ENCODE data around the gene COA1.
"Not testable (repeated sequence)": the region's sequence is repeated elsewhere in the genome, so short reads cannot be mapped to it uniquely, and the experiment has no call there.

Gene COA1

DNA sequence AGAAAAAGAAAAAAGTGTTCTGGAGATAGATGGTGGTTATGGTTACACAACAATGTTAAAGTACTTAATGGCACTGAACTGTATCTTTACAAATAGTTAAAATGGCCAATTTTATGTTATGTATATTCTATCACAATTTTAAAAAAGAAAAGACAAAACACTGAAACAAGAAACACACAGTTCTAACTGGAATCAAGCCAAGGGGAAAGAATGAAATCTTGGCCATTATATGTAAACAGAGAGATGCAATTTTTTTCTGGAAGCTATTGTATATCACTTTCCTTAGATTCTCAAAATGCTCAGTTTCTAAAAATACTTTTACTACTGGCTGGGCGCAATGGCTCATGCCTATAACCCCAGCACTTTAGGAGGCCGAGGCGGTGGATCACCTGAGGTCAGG lies 4.1 kb downstream of the COA1 start:
- TF ChIP-seq, protein P1, sequence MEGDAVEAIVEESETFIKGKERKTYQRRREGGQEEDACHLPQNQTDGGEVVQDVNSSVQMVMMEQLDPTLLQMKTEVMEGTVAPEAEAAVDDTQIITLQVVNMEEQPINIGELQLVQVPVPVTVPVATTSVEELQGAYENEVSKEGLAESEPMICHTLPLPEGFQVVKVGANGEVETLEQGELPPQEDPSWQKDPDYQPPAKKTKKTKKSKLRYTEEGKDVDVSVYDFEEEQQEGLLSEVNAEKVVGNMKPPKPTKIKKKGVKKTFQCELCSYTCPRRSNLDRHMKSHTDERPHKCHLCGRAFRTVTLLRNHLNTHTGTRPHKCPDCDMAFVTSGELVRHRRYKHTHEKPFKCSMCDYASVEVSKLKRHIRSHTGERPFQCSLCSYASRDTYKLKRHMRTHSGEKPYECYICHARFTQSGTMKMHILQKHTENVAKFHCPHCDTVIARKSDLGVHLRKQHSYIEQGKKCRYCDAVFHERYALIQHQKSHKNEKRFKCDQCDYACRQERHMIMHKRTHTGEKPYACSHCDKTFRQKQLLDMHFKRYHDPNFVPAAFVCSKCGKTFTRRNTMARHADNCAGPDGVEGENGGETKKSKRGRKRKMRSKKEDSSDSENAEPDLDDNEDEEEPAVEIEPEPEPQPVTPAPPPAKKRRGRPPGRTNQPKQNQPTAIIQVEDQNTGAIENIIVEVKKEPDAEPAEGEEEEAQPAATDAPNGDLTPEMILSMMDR (IDR thresholded peaks at IDR 0.05; ENCODE audit: low read depth, low read length) = no peak
- no peaks in the 10 kb centered on the region for H3K27me3 ChIP-seq (ENCODE audit: insufficient read depth, low read depth, severe bottlenecking)
- DNase-seq = no peak
- peaks cover 5% of the 10 kb centered on the region; the same call in 1 of the 2 replicates for H3K36me3 ChIP-seq
- H3K27ac ChIP-seq = no peak overlapping the region
- H3K9me3 ChIP-seq (ENCODE audit: severe bottlenecking) = no peaks in the 10 kb centered on the region
- H3K4me3 ChIP-seq (ENCODE audit: low read depth, low read length) = no peak overlapping the region

DNA sequence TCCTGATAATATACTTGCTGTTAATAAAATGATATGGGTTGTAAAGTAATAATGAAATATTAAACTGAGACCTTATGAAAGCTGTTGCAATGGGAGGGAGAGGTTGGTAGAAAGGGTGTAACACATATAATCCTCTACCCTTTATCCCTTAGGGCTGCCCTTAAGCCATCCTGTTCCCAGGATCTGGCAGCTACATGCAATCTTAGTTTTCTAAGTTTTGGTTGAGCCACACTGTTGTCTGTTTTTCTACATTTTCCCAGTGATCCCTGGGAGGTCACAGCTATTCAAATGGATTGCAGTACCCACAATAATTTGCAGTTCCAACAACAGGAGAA lies 6.3 kb downstream of the COA1 start:
- Histone ChIP-seq H3K9me3 (ENCODE audit: severe bottlenecking) (no peaks in the 10 kb centered on the region), H3K27ac (no peak overlapping the region), H3K36me3 (0 out of 2 replicates have a peak, but pooled peaks cover 3% of the 10 kb centered on the region), H3K27me3 (ENCODE audit: insufficient read depth, low read depth, severe bottlenecking) (no peaks in the 10 kb centered on the region), H3K4me3 (ENCODE audit: low read depth, low read length) (no peak overlapping the region)
- no peak for DNase-seq
- TF ChIP-seq, protein P1 (IDR thresholded peaks at IDR 0.05; ENCODE audit: low read depth, low read length) = no peak

DNA sequence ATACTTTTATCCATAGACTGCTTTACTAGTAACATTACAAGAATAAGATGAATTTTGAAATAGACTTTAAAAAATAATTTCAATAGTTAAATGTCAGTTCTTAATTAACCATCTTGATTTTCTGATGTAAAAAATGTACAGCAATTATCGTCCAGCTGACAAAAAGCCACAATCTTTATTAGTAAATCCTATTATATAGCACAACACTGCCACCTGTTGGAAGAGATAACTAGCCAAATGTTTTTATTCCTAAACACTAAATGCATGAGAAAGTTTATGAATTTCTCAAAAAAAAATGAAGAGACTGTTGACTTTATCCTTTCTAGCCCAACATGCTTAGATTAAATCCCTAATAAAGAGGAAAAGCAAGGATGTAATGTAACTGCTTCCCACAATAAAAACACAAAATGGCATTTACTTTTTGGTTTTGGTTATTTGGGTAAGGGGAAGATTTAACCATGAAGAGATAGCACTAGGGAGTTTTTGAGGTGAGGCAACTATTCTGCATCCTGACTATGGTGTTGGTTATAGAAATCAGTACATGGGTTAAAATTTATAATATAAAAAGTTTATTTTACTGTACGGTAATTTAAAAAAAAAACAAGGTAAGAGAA lies 8.0 kb downstream of the COA1 start:
- DNase-seq = no peak
- TF ChIP-seq, protein P1 (IDR thresholded peaks at IDR 0.05; ENCODE audit: low read depth, low read length) = 0 out of 2 replicates have a peak, but pooled peaks have one; percentile 18
- Histone ChIP-seq H3K36me3 (peaks cover 3% of the 10 kb centered on the region; the same call in 1 of the 2 replicates), H3K27me3 (ENCODE audit: insufficient read depth, low read depth, severe bottlenecking) (no peaks in the 10 kb centered on the region), H3K9me3 (ENCODE audit: severe bottlenecking) (no peaks in the 10 kb centered on the region), H3K27ac (no peak overlapping the region), H3K4me3 (ENCODE audit: low read depth, low read length) (no peak overlapping the region)

DNA sequence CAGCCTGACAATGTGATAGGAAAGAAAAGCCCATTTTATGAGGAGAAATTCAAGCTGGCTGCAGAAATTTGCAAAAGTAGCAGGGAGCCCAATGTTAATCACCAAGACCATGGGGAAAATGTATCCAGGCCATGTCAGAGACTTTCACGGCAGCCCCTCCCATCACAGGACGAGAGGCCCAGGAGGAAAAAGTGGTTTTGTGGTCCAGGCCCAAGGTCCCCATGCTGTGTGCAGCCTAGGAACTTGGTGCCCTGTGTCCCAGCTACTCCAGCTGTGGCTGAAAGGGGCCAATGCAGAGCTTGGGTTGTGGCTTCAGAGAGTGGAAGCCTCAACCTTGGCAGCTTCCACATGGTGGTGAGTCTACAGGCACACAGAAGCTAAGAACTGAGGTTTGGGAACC lies 12.7 kb downstream of the COA1 start:
- H3K27me3 ChIP-seq (ENCODE audit: insufficient read depth, low read depth, severe bottlenecking) = no peaks in the 10 kb centered on the region
- H3K9me3 ChIP-seq (ENCODE audit: severe bottlenecking) = no peaks in the 10 kb centered on the region
- DNase-seq = no peak
- peaks cover 3% of the 10 kb centered on the region; the same call in 1 of the 2 replicates for H3K36me3 ChIP-seq
- no peak overlapping the region for H3K4me3 ChIP-seq (ENCODE audit: low read depth, low read length)
- no peak overlapping the region for H3K27ac ChIP-seq
- TF ChIP-seq, protein P1 (IDR thresholded peaks at IDR 0.05; ENCODE audit: low read depth, low read length) = no peak

DNA sequence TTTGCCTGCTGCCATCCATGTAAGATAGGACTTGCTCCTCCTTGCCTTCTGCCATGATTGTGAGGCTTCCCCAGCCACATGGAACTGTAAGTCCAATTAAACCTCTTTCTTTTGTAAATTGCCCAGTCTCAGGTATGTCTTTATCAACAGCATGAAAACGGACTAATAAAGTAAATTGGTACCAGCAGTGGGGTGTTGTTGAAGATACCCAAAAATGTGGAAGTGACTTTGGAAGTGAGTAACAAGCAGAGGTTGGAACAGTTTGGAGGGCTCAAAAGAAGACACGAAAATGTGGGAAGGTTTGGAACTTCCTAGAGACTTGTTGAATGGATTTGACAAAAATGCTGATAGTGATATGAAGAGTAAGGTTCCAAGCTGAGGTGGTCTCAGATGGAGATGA lies 13.4 kb downstream of the COA1 start:
- not testable (repeated sequence) for H3K36me3 ChIP-seq; H3K27ac ChIP-seq; H3K27me3 ChIP-seq (ENCODE audit: insufficient read depth, low read depth, severe bottlenecking); H3K9me3 ChIP-seq (ENCODE audit: severe bottlenecking); DNase-seq; H3K4me3 ChIP-seq (ENCODE audit: low read depth, low read length)

DNA sequence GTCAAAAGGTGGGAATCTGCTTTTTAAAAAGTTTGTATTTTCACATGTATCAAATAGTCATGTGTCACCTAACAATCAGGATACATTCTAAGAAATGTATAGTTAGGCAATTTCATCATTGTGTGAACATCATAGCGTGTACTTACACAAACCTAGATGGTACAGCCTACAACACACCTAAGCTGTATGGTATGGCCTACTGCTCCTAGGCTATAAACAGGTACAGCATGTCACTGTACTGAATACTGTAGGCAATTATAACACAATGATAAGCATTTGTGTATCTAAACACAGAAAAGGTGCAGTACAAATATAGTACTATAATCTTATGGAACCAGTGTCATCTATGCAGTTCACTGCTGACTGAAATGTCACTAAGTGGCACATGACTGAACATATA lies 17.8 kb downstream of the COA1 start:
- TF ChIP-seq, protein P1 (IDR thresholded peaks at IDR 0.05; ENCODE audit: low read depth, low read length) = no peak

DNA sequence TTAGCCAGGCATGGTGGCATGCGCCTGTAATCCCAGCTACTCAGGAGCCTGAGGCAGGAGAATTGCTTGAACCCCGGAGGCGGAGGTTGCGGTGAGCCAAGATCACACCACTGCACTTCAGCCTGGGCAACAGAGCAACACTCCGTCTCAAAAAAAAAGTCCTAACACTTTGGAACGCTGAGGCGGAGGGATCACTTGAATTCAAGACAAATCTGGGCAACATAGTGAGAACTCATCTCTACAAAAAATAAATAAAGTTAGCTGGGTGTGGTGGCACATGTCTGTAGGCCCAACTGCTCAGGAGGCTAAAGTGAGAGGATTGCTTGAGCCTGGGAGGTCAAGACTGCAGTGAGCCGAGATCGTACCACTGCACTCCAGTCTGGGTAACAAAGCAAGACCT lies 21.3 kb downstream of the COA1 start:
- not testable (repeated sequence) for DNase-seq; H3K9me3 ChIP-seq (ENCODE audit: severe bottlenecking); H3K4me3 ChIP-seq (ENCODE audit: low read depth, low read length); H3K27ac ChIP-seq; H3K27me3 ChIP-seq (ENCODE audit: insufficient read depth, low read depth, severe bottlenecking)
- H3K36me3 ChIP-seq = peaks cover 12% of the 10 kb centered on the region; the same call in 1 of the 2 replicates

More for the DNA sequence above, 17.8 kb downstream of the COA1 start:
- DNase-seq = no peak
- no peaks in the 10 kb centered on the region for H3K9me3 ChIP-seq (ENCODE audit: severe bottlenecking)
- H3K36me3 ChIP-seq = no peaks in the 10 kb centered on the region; the same call in 1 of the 2 replicates
- H3K27ac ChIP-seq = no peak overlapping the region
- no peak overlapping the region for H3K4me3 ChIP-seq (ENCODE audit: low read depth, low read length)
- H3K27me3 ChIP-seq (ENCODE audit: insufficient read depth, low read depth, severe bottlenecking) = no peaks in the 10 kb centered on the region
